H1 (cell line): ENCODE data around the gene WWC1. TPM values are rescaled to one million over a fixed set of nuclear protein-coding genes. Genes with fewer than 3 reads are reported as not detected.

Experiments
- CTCF ChIA-PET: fragments of 300-600 bp; sonication (Branson Sonifier 250); formaldehyde crosslinking; loops from one replicate; lab custom pipeline; 2021; ENCODE audit not compliant: partially characterized antibody; lab: Charles Lee
- POLR2A ChIA-PET: fragments of 300-600 bp; sonication (Branson Sonifier 250); formaldehyde crosslinking; loops from one replicate; lab custom pipeline; 2021; ENCODE audit warnings: inconsistent platforms; ENCODE audit not compliant: partially characterized antibody; lab: Charles Lee
- DNase-seq, 2 experiments: peaks; one replicate each; pipeline versions ENCODE4 v3.0.0 to v3.0.0-alpha.2; 2010 to 2022; ENCODE audit warnings: low spot score in 2 of 2, low read depth in 1 of 2, mixed read lengths in 1 of 2
- FAIRE-seq: peaks from 2 replicates; lab custom pipeline; 2011; peaks lifted over from hg19 to GRCh38; lab: Jason Lieb, UNC
- H2AFZ ChIP-seq: 2 replicates; pipeline ENCODE4 v1.8.1; 2012; ENCODE audit warnings: low read length, inconsistent platforms
- H2AK5ac ChIP-seq: 2 replicates; pipeline ENCODE4 v1.6.1; 2013; ENCODE audit warnings: low read depth, low read length
- H2BK120ac ChIP-seq: replicated peaks from 2 replicates; pipeline ENCODE3; 2013; ENCODE audit warnings: low read depth, low read length, inconsistent platforms
- H2BK12ac ChIP-seq: 2 replicates; pipeline ENCODE4 v1.6.1; 2013; ENCODE audit warnings: low read depth, low read length
- H2BK15ac ChIP-seq: 2 replicates; pipeline ENCODE4 v1.6.1; 2013; ENCODE audit warnings: low read length
- H2BK20ac ChIP-seq: 2 replicates; pipeline ENCODE4 v1.6.1; 2013; ENCODE audit warnings: low read length
- H2BK5ac ChIP-seq: 2 replicates; pipeline ENCODE4 v1.6.1; 2013; ENCODE audit warnings: low read depth, low read length
- H3K14ac ChIP-seq: 2 replicates; pipeline ENCODE4 v1.6.1; 2013; ENCODE audit warnings: inconsistent platforms; ENCODE audit not compliant: insufficient read length
- H3K18ac ChIP-seq: 2 replicates; pipeline ENCODE4 v1.6.1; 2013; ENCODE audit warnings: low read length; ENCODE audit errors: extremely low read depth
- H3K23ac ChIP-seq: 2 replicates; pipeline ENCODE4 v1.6.1; 2013; ENCODE audit warnings: inconsistent platforms; ENCODE audit not compliant: insufficient read length
- H3K23me2 ChIP-seq: 2 replicates; pipeline ENCODE4 v1.6.1; 2013; ENCODE audit warnings: low read depth, low read length
- H3K27ac ChIP-seq: 2 replicates; pipeline ENCODE4 v1.6.1; 2011; ENCODE audit warnings: low read depth, low read length, inconsistent platforms
- H3K27me3 ChIP-seq, 4 experiments: replicated peaks in 1 of 4; 1 replicate in 1 of 4; 2 replicates in 3 of 4; pipeline versions ENCODE4 v1.6.1 to v1.8.1; 2011 to 2013; ENCODE audit warnings: low read length in 3 of 4, mild to moderate bottlenecking in 3 of 4, inconsistent platforms in 2 of 4, mixed read lengths in 2 of 4, moderate library complexity in 1 of 4; ENCODE audit not compliant: control insufficient read depth in 3 of 4, insufficient read depth in 3 of 4; ENCODE audit errors: extremely low read depth in 1 of 4
- H3K36me3 ChIP-seq, 4 experiments: 2 replicates each; pipeline versions ENCODE4 v1.6.1 to v1.8.1; 2011 to 2013; ENCODE audit warnings: mild to moderate bottlenecking in 4 of 4, low read length in 3 of 4, moderate library complexity in 2 of 4, control low read depth in 1 of 4, inconsistent platforms in 1 of 4; ENCODE audit not compliant: insufficient read depth in 4 of 4, control insufficient read depth in 2 of 4
- H3K4ac ChIP-seq: replicated peaks from 2 replicates; pipeline ENCODE3; 2013; ENCODE audit warnings: low read length, low read depth, mixed read lengths, inconsistent platforms; ENCODE audit not compliant: insufficient read length
- H3K4me1 ChIP-seq, 4 experiments: replicated peaks in 1 of 4; 1 replicate in 1 of 4; 2 replicates in 3 of 4; pipeline versions ENCODE4 v1.6.1 to v1.8.1; 2011 to 2013; ENCODE audit warnings: low read length in 3 of 4, inconsistent platforms in 2 of 4, mixed read lengths in 1 of 4; ENCODE audit not compliant: insufficient read depth in 4 of 4, control insufficient read depth in 3 of 4
- H3K4me2 ChIP-seq, 2 experiments: 2 replicates each; pipeline versions ENCODE4 v1.6.1 to v1.8.1; 2011 to 2013; ENCODE audit warnings: low read depth in 2 of 2, low read length in 2 of 2, control low read depth in 1 of 2, inconsistent platforms in 1 of 2, mild to moderate bottlenecking in 1 of 2; ENCODE audit not compliant: insufficient read depth in 1 of 2
- H3K4me3 ChIP-seq, 4 experiments: fragments of 200-600, 300-600 bp in 1 of 4; sonication (generic), shearing (Covaris generic), sonication (Bioruptor Twin) in 1 of 4; 2 replicates each; pipeline versions ENCODE4 v1.5.1 to v1.8.1; 2011 to 2016; ENCODE audit warnings: low read length in 4 of 4, low read depth in 3 of 4, control low read depth in 2 of 4, inconsistent platforms in 2 of 4, mild to moderate bottlenecking in 2 of 4, mixed read lengths in 1 of 4, moderate library complexity in 1 of 4; ENCODE audit not compliant: insufficient read depth in 2 of 4; ENCODE audit errors: extremely low read depth in 1 of 4
- H3K56ac ChIP-seq: replicated peaks from 2 replicates; pipeline ENCODE3; 2013; ENCODE audit warnings: low read depth, mild to moderate bottlenecking, mixed read lengths, low read length, inconsistent platforms; ENCODE audit not compliant: insufficient read length
- H3K79me1 ChIP-seq: 2 replicates; pipeline ENCODE4 v1.6.1; 2013; ENCODE audit warnings: low read depth, low read length, control low read depth
- H3K79me2 ChIP-seq, 2 experiments: 2 replicates each; pipeline versions ENCODE4 v1.6.1 to v1.8.1; 2012 to 2013; ENCODE audit warnings: low read length in 2 of 2, mild to moderate bottlenecking in 2 of 2, inconsistent platforms in 1 of 2; ENCODE audit not compliant: insufficient read depth in 2 of 2, control insufficient read depth in 1 of 2
- H3K9ac ChIP-seq, 4 experiments: replicated peaks in 1 of 4; 1 replicate in 1 of 4; 2 replicates in 3 of 4; pipeline versions ENCODE4 v1.6.1 to v1.8.1; 2011 to 2013; ENCODE audit warnings: low read depth in 3 of 4, low read length in 3 of 4, control low read depth in 2 of 4, mild to moderate bottlenecking in 2 of 4, moderate library complexity in 2 of 4, inconsistent platforms in 1 of 4; ENCODE audit errors: extremely low read depth in 1 of 4
- H3K9me3 ChIP-seq, 2 experiments: 2 replicates each; pipeline versions ENCODE4 v1.6.1 to v1.8.1; 2012 to 2013; ENCODE audit warnings: mild to moderate bottlenecking in 2 of 2, moderate library complexity in 2 of 2, control low read depth in 1 of 2, inconsistent platforms in 1 of 2, low read depth in 1 of 2, low read length in 1 of 2, mixed read lengths in 1 of 2; ENCODE audit not compliant: insufficient read depth in 2 of 2
- H4K20me1 ChIP-seq, 2 experiments: replicated peaks in 1 of 2; 2 replicates each; pipeline versions ENCODE3 to v1.8.1; 2011 to 2013; ENCODE audit warnings: inconsistent platforms in 2 of 2, low read length in 2 of 2, mild to moderate bottlenecking in 1 of 2; ENCODE audit not compliant: insufficient read depth in 2 of 2, control insufficient read depth in 1 of 2
- H4K5ac ChIP-seq: 2 replicates; pipeline ENCODE4 v1.6.1; 2013; ENCODE audit warnings: low read length, low read depth, mixed read lengths, inconsistent platforms; ENCODE audit not compliant: insufficient read length
- H4K8ac ChIP-seq: 2 replicates; pipeline ENCODE4 v1.8.0; 2013; ENCODE audit warnings: mild to moderate bottlenecking, moderate library complexity, low read length, inconsistent platforms; ENCODE audit not compliant: insufficient read depth; ENCODE audit errors: extremely low read depth
- H4K91ac ChIP-seq: replicated peaks from 2 replicates; pipeline ENCODE3; 2013; ENCODE audit warnings: low read length, mixed read lengths, inconsistent platforms; ENCODE audit not compliant: insufficient read length
- ATF2 ChIP-seq: IDR thresholded peaks from 2 replicates; pipeline ENCODE4 v1.6.1; 2012; ENCODE audit warnings: low read length, inconsistent platforms
- CBX8 ChIP-seq: fragments of 300-800, 300-1000 bp; sonication (generic); IDR thresholded peaks from 2 replicates; pipeline ENCODE4 v1.7.1; 2016; ENCODE audit warnings: low read depth, low read length, borderline replicate concordance
- CHD2 ChIP-seq: IDR thresholded peaks from 2 replicates; pipeline ENCODE4 v1.6.1; 2012; ENCODE audit warnings: low read length, improper control_type of control experiment
- HDAC2 ChIP-seq, 2 experiments: fragments of 300-600 bp in 1 of 2; sonication (generic) in 1 of 2; IDR thresholded peaks; 2 replicates each; pipeline ENCODE4 v1.6.1; 2011 to 2012; ENCODE audit warnings: low read depth in 2 of 2, low read length in 2 of 2, mild to moderate bottlenecking in 2 of 2, moderate library complexity in 2 of 2, borderline replicate concordance in 1 of 2, inconsistent platforms in 1 of 2
- HDAC6 ChIP-seq: IDR thresholded peaks from one replicate; pipeline ENCODE4 v1.7.1; 2012; ENCODE audit warnings: low read depth, mild to moderate bottlenecking, inconsistent platforms, low read length, moderate library complexity
- NANOG ChIP-seq: IDR thresholded peaks from 2 replicates; pipeline ENCODE4 v1.6.1; 2011; ENCODE audit warnings: low read length, low read depth, mild to moderate bottlenecking, inconsistent platforms; ENCODE audit not compliant: insufficient read depth, poor library complexity, severe bottlenecking
- POLR2A ChIP-seq, 2 experiments: IDR thresholded peaks; 1 replicate in 1 of 2; 2 replicates in 1 of 2; pipeline ENCODE4 v1.6.1; 2011; ENCODE audit warnings: low read depth in 2 of 2, low read length in 2 of 2, mild to moderate bottlenecking in 2 of 2; ENCODE audit errors: control extremely low read depth in 1 of 2
- POLR2AphosphoS5 ChIP-seq: IDR thresholded peaks from 2 replicates; pipeline ENCODE4 v1.6.1; 2011; ENCODE audit warnings: low read depth, low read length
- SIX5 ChIP-seq: IDR thresholded peaks from 2 replicates; pipeline ENCODE4 v1.6.1; 2011; ENCODE audit warnings: mild to moderate bottlenecking, low read depth, low read length
- TAF7 ChIP-seq: optimal IDR thresholded peaks from 2 replicates; pipeline ENCODE3; 2011; ENCODE audit warnings: low read depth, mild to moderate bottlenecking, inconsistent platforms, low read length, moderate library complexity, borderline replicate concordance
- TBP ChIP-seq: IDR thresholded peaks from 2 replicates; pipeline ENCODE4 v1.6.1; 2011; ENCODE audit warnings: low read depth, low read length, improper control_type of control experiment
- WGBS, 2 experiments: shearing (Covaris generic) in 1 of 2; methylation state at CpG; one replicate each; pipeline versions ENCODE4 v1.1.6 to v1.1.7; 2013 to 2015; ENCODE audit warnings: low lambda C conversion rate in 2 of 2, mixed read lengths in 2 of 2, inconsistent platforms in 1 of 2, low coverage in 1 of 2, missing lambda C conversion rate in 1 of 2; ENCODE audit not compliant: insufficient replicate concordance in 2 of 2, insufficient coverage in 1 of 2, insufficient read length in 1 of 2; ENCODE audit errors: extremely low coverage in 1 of 2, missing lambda C conversion rate in 1 of 2; 5-methylcytosine and 5-hydroxymethylcytosine counted together
- polyA plus RNA-seq, 7 experiments: library from polyadenylated mRNA; depleted of rRNA in 3 of 7; stranded (reverse) in 5 of 7; unstranded in 2 of 7; fragments of >200 nt in 5 of 7; fragments of 200-250 nt in 2 of 7; gene quantifications; 1 replicate in 5 of 7; 2 replicates in 1 of 7; 4 replicates in 1 of 7; pipeline versions ENCODE4 v1.2.1 to v1.2.3, GENCODE V29; 2011 to 2013; ENCODE audit warnings: missing spikeins in 2 of 7, mixed read lengths in 2 of 7
- total RNA-seq: library from RNA; stranded (reverse); fragmentation: NEBNext Ultra II Directional; extraction: Animal tissue kit (Norgen Biotek cat#: 25700); gene quantifications from 2 replicates; pipeline ENCODE4 v1.2.1, GENCODE V29; 2021

The WWC1 gene
- total and polyA plus RNA-seq, 2 of the 8 experiments (the other 6 are each of a cell fraction or from before 2014, with no cell fraction given), result 16.4 to 41.1 TPM

GRCh38 chr5:168312606-168313295 lies 21.3 kb downstream of the WWC1 start:
- FAIRE-seq (no peak), DNase-seq (no peak)
- no peak overlapping the region for H3K14ac ChIP-seq
- H3K79me2 ChIP-seq, result peaks cover 2 to 36% of the 10 kb centered on the region in 2 experiments; a peak in 3 of 4 replicates
- peaks cover 0 to 11% (median 5%) of the 10 kb centered on the region in 4 experiments; a peak in 5 of 7 replicates for H3K27me3 ChIP-seq
- H2AK5ac ChIP-seq, result no peak overlapping the region
- no peak overlapping the region for H4K91ac ChIP-seq
- no peak overlapping the region for H4K8ac ChIP-seq
- no peaks in the 10 kb centered on the region for H3K9me3 ChIP-seq
- no peak overlapping the region for H2AFZ ChIP-seq
- no peak overlapping the region for H3K27ac ChIP-seq
- H3K4ac ChIP-seq, result no peak overlapping the region
- 0 out of 2 replicates have a peak, but pooled peaks cover 3% of the 10 kb centered on the region for H3K23me2 ChIP-seq
- no peak overlapping the region for H2BK120ac ChIP-seq
- no peak overlapping the region for H3K9ac ChIP-seq
- CTCF ChIA-PET, result interaction anchor here (0.6 to 6.7 kb wide), 13 partner anchors 9 to 510 kb away, joined by 3 to 56 read pairs (median 4); partner anchors contain the start of gene WWC1
- POLR2A ChIA-PET, result no interaction called here
- H3K56ac ChIP-seq, result no peak overlapping the region
- H2BK20ac ChIP-seq, result no peak overlapping the region
- H3K4me3 ChIP-seq, result no peak overlapping the region
- peaks cover 2 to 19% (median 4%) of the 10 kb centered on the region in 4 experiments; a peak in 5 of 7 replicates for H3K4me1 ChIP-seq
- WGBS, 2 experiments, result 94% methylated on average over 11 of the region's 11 CpGs; no CpG with 5 or more reads in 1 of the 2 experiments
- H3K23ac ChIP-seq, result no peak overlapping the region
- H4K5ac ChIP-seq, result no peak overlapping the region
- H2BK15ac ChIP-seq, result no peak overlapping the region
- H2BK5ac ChIP-seq, result no peak overlapping the region
- H4K20me1 ChIP-seq, result peaks cover 12 to 37% of the 10 kb centered on the region in 2 experiments
- no peak overlapping the region for H2BK12ac ChIP-seq
- H3K79me1 ChIP-seq, result peaks cover 7% of the 10 kb centered on the region
- H3K36me3 ChIP-seq, result no peaks in the 10 kb centered on the region
- no peak overlapping the region for H3K4me2 ChIP-seq
- H3K18ac ChIP-seq, result no peak overlapping the region
- TF ChIP-seq NANOG, result no peak
- TF ChIP-seq TBP, result no peak
- TF ChIP-seq ATF2, result no peak
- TF ChIP-seq POLR2A (IDR thresholded peaks at IDR 0.05; ENCODE audit: control extremely low read depth in 1 of 2, low read depth in 2 of 2, low read length in 2 of 2), result no peak
- no peak for TF ChIP-seq SIX5
- TF ChIP-seq TAF7, result no peak
- no peak for TF ChIP-seq CHD2
- TF ChIP-seq HDAC6, result no peak
- no peak for TF ChIP-seq POLR2AphosphoS5
- TF ChIP-seq HDAC2 (IDR thresholded peaks at IDR 0.05; ENCODE audit: borderline replicate concordance in 1 of 2, low read depth in 2 of 2, low read length in 2 of 2), result no peak
- TF ChIP-seq CBX8, result no peak
